GM18526 (cell line): ENCODE results near the gene EHMT1.

ENCODE experiments used
- POLR2A ChIP-seq: IDR thresholded peaks from 3 replicates; pipeline ENCODE4 v1.6.1; 2011; ENCODE audit not compliant: insufficient read length; ENCODE audit errors: extremely low read depth

EHMT1 gene

DNA sequence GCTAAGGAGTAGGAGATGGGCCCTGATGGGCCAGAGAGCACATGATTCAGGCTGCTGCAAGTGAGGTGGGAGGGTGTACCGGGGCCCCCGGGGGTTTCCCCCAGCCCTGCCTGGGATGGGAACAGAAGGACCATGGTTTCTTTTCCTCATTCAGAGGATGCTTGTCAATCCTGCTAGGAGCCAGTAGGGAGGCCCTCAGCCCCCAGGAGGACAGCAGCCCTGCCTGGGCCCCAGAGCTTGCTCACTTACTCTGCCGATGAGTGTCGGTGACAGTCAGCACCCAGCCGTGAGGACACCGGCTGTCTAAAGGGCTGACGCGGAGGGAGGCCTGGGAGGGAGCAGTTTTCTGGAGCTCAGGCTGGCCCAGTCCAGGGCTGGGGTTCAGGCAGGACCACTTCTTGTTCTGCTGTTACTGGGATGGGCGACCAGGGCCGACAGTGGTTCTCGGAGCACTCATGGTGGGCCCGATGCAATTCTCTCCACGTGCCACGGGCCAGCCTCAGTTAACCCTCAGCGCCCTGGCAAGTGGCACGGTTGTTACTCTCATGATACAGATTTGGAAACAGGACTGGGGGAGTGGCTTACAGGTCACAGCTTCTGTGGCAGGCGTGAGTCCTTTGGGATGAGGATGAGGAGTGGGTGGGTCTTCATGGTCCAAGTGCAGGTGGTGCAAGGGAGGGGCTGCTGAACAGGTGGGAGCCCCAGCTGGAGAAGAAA, 11.5 kb upstream of the EHMT1 start:
- TF ChIP-seq POLR2A = no peak

DNA sequence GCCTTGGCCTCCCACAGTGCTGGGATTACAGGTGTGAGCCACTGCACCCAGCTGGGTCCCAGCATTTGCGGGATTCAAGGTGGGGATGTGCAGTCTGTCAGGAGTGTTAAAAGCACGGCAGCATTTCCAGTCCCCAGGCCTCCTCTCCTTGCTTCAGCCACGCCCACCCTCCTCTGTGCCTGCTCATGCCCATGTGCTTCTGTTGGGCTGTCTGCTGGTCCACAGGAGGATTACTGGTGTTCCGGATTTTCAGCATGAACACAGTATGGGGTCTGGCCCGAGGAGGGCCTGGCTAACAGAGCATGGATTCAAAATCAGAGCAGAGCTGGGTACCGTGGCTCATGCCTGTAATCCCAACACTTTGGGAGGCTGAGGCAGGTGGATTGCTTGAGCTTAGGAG, 7.9 kb upstream of the EHMT1 start:
- TF ChIP-seq POLR2A = no peak

- TF ChIP-seq POLR2A = no peak
Measured at GRCh38 chr9:137611623-137612609, 6.9 kb upstream of the EHMT1 start.

- TF ChIP-seq POLR2A = no peak
Measured at GRCh38 chr9:137612741-137613142, 6.1 kb upstream of the EHMT1 start.

- TF ChIP-seq POLR2A = no peak
Measured at GRCh38 chr9:137613259-137613658, 5.5 kb upstream of the EHMT1 start.

- no peak for TF ChIP-seq POLR2A
Measured at GRCh38 chr9:137613738-137614523, 4.9 kb upstream of the EHMT1 start.

GRCh38 chr9:137614631-137615386, 4.0 kb upstream of the EHMT1 start:
- TF ChIP-seq POLR2A = no peak

DNA sequence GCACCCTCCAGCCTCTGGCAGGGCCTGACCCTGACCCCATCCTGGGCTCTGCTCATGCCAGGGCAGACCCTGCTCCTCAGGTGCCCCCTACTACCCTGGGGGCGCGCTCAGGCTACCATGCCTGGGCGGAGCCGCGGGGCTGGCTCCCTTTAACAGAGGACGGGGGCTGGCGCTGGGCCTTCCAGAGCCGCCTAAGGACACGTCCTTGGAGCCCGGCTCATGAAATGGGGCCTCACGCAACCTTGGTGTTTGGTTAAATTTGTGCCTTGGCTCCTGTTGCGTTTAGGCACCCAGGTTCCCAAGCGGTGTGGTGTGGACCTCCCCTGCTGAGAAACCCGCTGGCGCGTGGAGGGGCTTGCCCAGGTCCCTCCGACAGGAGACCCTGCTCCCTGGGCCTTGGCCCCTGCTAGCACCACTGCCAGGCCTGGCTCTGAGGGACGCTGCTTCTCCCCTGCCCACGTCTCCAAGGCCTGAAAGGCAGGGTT, 3.4 kb upstream of the EHMT1 start:
- TF ChIP-seq POLR2A = no peak

GRCh38 chr9:137619240-137620047, 639 bp downstream of the EHMT1 start:
- TF ChIP-seq POLR2A = no peak

DNA sequence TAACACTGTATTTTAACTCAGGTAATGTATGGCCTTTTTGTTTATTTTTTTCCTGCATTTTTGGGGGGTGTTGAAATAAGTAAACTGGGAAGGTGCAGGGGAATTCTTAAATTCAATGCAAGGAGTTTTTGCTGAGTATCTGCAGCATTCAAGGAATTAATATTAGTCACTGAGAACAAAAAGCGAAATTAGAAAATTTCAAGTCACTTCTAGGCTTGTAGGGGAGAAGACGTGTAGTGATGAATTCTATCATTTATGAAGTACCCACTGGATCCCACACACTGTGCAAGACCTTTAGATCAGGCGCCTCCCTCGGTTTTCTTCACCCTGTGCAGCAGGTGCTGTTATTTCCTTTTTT, 1.2 kb downstream of the EHMT1 start:
- no peak for TF ChIP-seq POLR2A

GRCh38 chr9:137620581-137620980, 1.8 kb downstream of the EHMT1 start:
- no peak for TF ChIP-seq POLR2A

DNA sequence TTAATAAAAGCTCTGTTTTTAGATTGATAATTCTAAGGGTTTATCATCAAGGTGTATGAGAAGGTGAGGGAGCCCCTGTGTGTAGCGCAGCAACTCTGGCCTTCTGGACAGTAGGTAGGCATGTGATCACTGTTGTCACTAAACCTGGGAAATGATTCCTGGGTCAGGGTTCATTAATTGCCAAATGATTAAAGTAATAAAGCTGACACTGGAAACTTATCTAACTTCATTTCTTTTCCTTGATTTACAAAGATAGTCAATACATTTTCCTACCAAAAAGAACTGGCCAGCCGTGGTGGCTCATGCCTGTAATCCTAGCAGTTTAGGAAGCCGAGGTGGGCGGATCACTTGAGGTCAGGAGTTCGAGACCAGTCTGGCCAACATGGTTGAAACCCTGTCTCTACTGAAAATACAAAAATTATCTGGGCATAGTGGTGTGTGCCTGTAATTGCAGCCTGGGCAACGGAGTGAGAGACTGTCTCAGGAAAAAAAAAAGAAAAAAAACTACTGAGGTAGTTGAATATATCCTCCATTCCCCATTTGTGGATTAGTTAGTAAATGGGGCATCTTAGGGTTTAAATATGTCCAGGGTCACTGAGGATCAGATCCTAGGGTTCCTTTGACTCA, 2.4 kb downstream of the EHMT1 start:
- TF ChIP-seq POLR2A = no peak

GRCh38 chr9:137626464-137626863, 7.7 kb downstream of the EHMT1 start:
- no peak for TF ChIP-seq POLR2A
